CMK (cell line): Measurements from ENCODE around the gene SAMD4A.

Experiments
- DNase-seq: peaks from one replicate; pipeline ENCODE4 v3.0.0-alpha.2; 2010; ENCODE audit warnings: low read depth

Gene SAMD4A

DNA sequence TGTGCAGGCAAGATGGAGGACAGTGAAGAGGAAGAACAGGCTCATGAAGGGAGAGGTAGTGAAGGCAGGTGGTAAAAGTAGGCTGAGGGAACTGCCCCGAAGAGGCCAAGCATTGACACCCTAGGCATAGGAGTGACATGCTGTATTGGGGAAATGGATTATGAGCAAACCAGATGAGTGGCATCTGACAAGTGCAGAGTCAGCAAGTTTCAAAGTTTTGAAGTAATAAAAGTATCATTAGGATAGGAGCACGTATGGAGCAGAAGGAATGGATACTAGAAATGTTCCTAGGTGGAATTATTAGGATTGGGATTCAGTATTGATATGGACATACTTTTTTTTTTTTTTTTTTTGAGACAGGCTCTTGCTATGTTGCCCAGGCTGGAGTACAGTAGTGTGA, 139.8 kb downstream of the SAMD4A start:
- DNase-seq = no peak

DNA sequence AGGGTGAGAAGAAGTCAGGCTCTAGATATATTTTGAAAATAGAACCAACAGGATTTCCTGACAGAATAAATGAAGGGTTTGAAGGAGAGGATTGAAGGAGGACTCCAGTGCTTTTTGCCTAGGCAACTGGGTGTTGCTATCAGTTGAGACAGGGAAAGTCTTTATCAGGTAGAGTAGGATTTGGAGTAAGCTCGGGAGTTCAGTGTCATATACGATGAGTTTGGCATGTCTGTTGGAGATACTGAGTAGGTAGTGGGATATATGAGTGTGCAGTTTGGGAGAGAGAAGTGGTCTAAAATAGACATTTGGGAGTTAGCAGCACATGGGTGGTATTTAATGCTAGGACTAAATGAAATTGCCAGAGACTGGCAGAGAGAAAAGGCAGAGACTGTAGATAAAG, 141.2 kb downstream of the SAMD4A start:
- no peak for DNase-seq

DNA sequence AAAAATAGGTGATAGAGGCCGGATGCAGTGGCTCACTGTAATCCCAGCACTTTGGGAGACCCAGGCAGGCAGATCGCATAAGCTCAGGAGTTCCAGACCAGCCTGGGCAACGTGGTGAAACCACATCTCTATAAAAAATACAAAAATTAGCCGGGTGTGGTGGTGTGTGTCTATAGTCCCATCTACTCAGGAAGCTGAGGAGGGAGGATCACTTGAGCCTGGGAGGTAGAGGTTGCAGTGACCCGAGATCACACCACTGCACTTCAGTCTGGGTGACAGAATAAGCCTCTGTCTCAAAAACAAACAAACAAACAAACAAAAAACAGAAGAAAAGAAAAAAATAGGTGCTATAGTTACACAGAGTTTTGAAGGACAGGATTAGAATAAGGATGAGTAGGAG, 142.1 kb downstream of the SAMD4A start:
- DNase-seq = no peak

DNA sequence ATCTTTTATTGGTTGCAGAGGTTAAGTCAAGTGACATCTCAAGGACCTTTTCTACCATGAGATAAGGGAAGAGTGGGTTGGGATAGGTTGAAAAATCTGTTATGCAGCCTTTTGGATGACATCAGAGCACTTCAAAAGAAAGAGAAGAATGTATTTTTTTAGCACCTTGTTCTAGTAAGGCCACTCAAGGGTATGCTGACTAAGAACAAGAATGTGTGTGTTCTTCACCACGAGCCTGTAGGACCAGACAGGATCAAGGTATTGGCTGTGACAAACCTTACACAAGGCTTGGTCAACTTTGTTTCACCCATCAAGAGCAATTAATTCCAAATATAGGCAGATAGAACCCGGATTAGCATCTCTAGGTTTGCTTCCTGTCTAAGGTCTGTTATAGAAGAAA, 142.5 kb downstream of the SAMD4A start:
- DNase-seq = no peak

DNA sequence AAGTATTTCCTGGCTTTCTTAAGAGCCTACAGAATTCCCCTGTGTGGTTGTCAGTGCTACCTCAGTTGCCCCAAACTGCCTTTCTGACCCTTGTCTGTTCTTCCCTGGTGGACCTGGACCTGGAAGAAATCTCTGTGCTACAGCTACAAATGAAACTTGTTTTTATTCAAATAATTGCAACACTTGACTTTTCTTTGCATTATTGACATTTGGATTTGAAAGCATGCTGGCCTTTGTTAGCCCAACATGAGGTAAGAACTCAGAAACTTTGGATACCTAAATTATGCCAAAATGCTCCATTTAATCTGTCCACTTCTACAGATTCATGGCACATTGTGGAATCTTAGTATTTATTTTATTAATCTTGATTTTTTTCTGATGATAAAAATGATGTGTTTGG, 142.9 kb downstream of the SAMD4A start:
- no peak for DNase-seq

DNA sequence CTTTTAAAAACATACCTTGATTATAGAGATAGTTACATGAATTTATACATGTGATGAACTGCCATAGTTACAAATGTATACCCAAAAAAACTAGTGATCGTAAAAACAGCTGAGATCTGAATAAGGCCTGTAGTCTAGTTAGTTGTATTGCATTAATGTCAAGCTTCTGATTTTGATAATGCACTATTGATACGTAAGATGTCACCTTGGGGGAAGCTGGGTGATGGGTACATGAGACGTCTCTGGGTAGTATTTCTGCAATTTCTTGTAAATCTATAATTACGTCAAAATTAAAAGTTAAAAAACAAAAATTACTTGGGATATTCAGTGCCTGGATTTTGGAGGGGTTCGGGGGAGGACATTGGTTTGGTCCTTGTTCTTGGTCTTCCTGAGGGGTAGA, 144.4 kb downstream of the SAMD4A start:
- no peak for DNase-seq

DNA sequence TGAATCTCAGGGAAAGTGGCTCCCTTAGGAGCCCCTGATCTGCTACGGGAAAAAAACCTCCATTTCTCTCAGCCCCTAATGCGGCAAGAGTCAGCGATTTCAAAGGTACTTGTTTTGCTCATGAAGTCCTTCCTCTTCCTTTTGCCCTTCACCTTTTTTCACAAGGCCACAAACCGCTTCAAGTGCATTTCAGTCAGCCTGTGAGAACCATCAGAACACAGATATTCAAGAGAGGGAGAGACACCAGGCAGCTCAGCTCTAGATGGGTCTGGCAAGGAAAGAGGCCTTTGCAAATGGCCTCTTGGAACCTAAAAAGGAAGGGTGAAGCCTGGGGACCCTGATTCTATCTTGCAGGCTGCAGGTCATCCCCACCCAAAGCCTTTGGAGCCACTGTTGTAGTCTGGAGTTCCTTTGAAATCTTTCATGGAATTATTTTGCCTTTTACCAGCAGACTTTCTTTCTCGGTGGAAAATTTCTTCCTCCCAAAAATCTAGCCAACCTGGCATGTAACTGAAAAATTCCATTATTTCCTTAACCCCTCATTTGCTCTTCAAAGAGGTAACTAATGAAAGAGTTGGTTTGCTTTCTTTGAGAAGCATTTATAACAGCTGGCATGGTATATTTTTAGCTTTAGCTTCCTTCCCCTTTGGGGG, 145.0 kb downstream of the SAMD4A start:
- DNase-seq = no peak

DNA sequence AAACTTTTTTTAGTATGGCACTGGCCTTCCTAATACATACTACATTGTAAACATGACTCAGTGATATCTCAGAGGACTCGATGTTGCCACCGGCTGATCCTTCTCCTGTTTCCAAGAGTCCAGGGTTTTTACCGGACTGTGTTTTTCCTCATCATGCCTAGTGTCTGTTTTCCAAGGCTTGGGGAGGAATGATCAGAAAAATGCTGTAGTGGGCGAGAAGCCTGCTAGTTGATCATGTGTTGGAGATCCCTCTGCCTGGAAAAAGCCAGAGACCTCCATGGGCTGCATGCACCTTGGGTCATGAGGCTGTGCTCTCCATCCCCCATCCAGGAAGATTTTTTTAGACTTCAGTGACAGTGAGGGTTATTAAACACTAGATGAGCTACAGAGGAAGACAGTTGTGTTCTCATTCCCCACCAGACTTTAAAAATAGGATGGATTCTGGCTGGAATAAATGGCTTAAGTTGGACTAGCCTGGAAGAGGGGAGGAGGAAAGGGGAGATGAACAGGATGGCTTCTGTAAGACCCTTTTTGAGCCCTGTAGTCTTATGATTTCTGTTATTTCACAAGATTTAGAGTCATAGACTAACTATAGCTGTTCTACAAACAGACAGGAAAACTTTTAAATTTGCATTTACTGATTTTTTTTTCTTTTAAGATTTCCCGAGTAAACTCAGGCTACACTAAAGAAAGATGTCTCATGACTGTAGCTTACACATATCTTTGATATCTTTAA, 145.7 kb downstream of the SAMD4A start:
- DNase-seq = no peak

DNA sequence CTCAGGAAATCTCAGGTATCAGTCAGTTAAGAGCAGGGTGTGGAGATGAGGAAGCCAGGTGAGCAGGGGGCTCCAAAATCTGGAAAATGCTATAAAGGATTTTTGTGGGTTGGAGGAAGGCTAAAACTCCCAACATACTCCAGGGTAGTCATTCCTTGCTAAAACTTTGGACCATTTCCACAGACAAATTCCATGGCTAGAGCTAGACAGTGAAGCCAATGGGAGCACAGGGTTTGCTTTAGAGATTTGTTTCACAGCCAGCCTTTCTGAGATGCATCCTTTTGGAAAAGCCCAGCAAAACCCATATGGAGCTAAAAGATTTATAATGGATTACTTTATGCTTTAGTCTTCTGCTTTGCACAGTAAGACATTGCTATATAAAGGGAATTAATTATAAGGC, 146.5 kb downstream of the SAMD4A start:
- no peak for DNase-seq

DNA sequence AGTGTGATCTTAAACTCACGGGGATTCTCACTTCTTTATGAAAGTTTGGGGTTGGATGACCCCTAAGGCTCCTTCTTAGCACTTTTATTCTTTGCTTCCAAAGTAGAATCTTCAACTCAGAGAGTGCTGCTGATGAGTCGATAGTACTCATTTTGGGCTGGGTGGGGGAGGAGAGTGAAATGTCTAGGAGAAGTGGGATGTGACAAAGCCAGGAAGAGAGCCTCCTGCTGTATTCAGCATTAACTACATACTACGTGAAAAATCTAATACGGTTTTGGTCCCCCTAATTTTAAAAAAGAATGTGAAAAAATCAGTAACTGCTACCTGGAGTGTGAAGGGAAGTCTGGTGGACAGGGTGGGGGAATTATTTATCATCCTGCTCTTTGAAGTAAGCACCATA, 148.3 kb downstream of the SAMD4A start:
- no peak for DNase-seq

DNA sequence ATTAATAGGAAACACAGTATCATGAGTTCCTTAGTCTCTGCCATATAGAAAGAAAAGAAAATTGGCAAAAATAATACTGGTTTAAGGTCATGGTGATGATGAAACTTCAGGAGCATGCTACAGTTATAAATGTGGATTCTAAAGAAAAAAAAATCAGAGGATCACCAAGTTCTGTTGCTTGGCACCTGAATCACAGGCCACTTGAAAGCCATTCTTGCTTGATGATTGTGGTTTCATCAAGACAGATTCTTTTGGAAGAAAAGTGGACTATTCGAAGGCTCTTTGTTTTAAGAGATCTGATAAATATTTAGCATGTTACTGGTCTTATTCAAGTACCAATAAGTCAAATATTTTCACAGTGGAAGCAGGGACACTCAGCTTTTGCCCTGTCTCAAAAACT, 148.9 kb downstream of the SAMD4A start:
- no peak for DNase-seq

DNA sequence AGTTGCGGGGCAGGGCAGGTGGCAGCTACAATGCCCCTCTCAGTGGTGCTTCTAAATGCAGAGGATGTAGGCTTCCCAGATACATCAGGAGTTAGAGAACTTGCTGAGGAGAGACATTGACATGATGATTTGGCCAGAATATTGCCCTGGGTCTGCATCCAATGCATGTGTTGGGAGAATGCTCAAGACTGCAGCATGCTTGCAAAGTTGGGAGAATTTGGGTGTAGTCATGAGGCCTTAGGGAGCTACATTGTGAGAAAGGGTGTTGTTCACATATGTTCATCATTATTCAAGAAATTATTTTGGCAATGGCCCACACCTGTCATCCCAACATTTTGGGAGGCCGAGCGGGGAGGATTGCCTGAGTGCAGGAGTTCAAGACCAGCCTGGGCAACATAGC, 149.9 kb downstream of the SAMD4A start:
- no peak for DNase-seq

DNA sequence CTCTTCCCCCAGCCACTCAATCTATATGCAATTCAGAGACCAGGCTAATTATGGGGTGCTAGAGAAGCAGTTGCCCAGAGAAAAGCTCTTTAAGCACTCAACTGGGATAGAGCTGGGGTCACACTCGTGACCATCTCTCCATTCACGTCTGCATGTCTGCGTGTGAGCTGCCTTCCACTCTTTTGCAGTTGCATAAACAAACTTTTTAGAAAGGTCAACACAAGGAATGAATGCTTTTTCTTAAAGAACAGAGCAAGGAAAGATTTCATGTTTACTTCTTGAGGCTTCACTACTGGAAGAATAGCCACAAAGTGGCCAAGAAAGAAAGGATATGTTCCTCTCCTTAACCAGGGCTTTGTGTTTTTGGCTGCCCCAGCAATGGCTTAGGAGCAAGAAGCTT, 151.1 kb downstream of the SAMD4A start:
- DNase-seq = no peak

DNA sequence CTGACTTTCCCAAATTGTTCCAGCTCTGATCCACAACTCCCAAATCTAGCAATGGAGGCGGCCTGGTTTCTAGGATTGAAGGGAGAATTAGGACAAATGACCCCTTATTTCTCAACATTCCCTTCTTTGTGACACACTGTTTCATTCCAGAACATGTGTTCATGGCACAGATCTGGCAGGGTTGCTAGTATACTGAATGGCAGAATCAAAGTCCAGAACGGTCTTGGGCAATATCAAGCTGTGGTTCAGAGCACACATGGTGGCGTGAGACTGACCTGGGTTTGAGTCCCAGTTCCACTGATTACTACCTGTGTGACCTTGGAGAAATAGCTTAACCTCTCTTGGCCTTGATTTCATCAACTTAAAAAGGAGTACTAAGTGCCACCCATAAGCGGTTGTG, 152.5 kb downstream of the SAMD4A start:
- DNase-seq = no peak

DNA sequence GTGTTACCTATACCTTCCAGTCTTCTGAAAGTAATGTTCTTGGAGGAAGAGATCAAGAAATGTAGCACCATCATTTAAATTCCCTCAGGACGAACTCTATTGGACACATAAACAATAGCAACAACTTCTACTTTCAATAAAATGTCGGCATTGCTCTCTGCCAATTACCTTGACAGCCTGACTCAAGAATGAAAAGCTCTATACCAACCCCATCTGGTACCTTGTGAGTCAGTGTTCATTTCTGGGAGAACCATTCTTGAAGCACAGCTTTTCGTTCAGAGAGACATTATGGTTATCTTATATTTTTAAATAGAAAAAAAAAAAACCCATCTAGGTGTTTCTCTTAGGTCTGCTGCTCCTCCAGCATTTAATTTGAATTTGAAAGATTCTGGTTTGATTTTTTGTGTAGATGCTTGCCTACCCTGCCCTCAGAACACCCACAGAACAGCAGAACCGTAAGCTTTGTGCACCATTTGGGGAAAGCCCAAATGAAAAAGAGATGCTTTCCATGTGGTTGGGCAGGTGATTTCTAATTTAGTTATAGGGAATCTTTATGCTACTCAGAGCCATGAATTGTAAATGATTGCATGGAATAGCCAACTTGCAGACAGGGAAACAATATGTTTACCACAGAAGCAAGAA, 156.0 kb downstream of the SAMD4A start:
- no peak for DNase-seq

DNA sequence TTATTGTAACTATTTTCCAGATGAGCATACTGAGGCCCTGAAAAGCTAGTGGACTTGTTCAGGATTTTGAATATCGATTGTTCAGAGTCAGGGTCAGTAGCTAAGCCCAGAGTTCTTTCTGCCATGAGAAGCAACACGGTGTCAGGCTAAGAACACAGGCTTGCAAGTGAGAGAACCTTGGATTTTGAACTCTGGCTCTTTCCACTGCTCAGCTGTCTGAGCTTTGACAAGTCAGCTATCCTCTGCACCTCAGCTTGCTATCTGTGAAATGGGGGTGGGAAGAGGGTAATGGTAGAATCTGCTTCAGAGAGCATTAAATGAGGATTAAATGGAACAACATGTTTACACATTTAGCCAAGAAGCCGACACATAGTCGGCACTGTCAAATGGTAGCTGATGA, 157.2 kb downstream of the SAMD4A start:
- DNase-seq = no peak

DNA sequence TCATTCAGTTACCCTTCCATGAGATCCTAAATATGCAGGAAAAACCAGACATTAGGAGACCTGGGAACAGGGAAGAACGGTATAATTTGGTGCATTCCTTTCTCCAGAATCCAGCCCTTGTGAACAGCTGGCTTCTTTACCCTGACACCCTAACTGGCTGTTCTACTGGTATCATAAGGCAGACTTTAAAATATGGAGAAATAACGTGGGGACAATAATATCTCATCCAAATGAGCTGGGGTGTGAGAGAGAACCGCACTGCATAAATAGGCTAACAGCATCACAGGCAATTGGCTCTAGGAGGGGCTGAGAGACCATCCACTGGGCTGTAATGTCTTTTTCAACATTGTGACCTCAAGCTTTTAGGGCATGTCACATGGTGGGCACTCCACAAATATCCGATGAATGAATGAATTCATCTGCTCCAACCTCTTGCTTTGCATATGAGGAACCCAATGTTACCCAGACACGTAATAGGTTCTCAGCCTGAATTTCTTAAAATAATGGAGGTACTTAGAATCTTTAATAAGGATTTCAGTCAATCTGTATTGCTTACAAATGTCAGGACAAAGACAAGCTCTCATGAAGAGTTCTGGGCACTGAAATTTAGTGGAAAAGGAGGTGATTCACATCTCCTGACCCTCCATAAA, 157.9 kb downstream of the SAMD4A start:
- DNase-seq = no peak

DNA sequence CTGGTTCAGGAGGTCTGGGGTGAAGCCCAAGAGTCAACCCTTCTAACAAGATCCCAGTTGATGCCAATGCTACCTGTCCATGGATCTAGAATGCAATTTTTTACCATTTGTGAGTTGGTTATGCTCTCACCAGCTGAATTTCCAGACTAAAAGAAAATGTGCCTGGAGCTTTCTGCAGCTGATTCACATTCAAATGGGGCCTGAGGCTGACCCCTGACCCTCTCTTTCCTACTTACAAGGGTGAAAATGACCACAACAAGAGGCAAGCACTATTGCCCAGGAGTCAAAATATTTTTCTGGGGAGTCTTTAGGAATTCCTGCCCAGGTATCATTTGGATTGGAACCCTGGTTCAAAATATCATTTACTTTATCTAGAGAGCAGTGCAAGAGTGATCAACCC, 159.1 kb downstream of the SAMD4A start:
- DNase-seq = no peak

DNA sequence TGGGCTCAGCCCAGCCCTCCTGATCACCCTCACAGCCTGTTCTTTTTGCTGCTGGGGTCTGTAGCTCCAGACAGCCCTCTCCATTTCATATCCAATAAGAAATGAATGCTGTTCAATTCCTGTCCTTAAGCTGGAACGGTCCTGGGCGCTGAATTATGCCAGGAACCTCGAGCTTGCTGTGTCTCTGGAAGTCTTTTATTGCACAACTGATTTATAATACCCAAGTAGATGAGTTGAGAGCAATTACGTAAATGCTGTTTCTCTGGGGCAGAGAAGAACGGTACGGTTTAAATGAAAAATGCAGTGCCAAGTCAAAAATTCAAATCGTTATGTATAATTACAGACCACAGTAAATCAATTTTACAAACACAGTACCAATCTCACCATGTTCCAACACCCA, 161.0 kb downstream of the SAMD4A start:
- no peak for DNase-seq

DNA sequence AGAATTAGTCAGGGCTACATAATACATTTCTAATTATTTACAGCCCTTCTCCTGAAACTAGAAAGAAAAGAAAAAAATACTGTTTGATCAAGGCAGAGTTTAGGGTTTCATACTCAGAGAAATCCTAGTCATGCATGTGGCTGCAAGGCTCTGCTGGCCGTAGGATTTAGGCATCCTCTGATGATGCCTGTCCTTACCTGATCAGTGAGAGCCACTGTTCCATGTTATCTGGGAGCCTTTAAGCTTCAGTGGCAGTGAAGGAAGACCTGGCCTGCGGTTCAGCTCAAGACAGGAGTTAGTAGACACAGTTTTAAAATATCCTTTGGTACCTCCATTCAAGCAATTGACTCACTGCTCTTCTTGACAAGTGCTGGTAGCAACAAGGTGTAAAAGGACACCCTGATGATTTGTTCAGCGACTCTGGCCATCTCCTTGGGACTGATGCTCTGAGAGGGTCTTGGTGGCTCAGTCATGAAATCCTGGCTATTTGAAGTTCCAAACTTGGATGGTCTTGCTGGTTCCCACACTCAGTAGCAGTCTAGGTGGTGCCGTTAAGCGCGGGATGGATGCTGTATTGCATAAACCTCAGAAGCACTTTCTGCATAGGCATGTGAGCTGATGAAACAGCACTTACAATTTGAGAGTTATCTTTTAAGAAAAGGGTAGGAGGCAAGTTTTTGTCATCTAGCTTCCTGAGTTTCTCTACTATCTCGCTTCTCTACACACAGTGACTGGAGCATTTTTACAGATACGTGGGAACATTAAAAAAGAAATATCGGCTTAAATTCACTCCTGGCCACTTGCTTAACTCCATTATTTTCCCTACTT, 162.0 kb downstream of the SAMD4A start:
- DNase-seq = no peak

DNA sequence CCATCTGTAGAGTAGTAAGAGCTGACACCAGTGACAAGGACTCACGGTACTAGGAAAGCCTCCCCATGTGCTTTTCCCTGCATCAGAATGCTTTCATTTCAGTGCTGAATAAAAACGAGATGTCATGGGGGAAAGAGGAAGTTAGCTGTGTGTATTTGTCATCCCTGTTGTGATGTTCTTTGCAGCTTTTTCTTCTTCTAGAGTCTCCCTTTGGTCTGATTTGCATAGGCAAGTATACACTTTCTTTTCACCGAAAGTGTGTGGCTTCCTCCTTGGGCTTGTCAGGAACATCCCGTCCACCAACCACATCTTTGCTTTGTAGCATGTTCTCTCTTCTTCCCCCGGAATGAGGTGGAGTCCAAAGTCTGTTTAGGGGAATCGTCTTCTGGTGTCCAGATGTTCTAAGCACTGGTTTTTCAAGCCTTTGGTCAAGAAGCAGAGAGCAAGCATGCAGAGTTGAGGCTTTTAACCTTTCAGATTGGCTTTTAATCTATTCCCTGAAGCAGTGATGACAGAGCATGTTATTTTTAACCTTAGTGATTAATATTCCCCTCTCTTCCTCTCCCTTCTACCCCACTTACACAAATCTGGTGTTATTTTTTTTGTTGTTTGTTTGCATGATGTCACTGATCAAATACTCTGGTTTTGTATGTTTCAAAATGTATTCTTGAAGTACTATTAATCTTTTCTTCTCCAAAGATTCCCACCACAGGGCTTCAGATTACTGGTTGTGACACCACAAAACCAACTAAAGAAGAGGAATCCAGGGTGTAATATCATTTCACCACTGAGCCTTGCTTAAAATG, 163.4 kb downstream of the SAMD4A start:
- no peak for DNase-seq
